ENCODE measurements around the gene PIF1.

The PIF1 gene

GRCh38 chr15:64775551-64776401 lies 49.7 kb downstream of the PIF1 start, which contains the start of gene RBPMS2:
RBPMS2 (minus strand) TSS chr15:64775589; CDS start chr15:64775319, 270 bp downstream.
- DNase-seq (ENCODE audit: low spot score) = no peak

- no peak for DNase-seq (ENCODE audit: low spot score)
Observed at GRCh38 chr15:64774629-64775493, 50.6 kb downstream of the PIF1 start.

- no peak for DNase-seq (ENCODE audit: low spot score)
Observed at GRCh38 chr15:64774037-64774628, 51.3 kb downstream of the PIF1 start.

- DNase-seq (ENCODE audit: low spot score) = no peak
Observed at GRCh38 chr15:64773606-64774005, 51.8 kb downstream of the PIF1 start.

GRCh38 chr15:64772964-64773363 lies 52.5 kb downstream of the PIF1 start:
- DNase-seq (ENCODE audit: low spot score) = no peak

GRCh38 chr15:64772488-64772887 lies 53.0 kb downstream of the PIF1 start:
- no peak for DNase-seq (ENCODE audit: low spot score)

- no peak for DNase-seq (ENCODE audit: low spot score)
Observed at GRCh38 chr15:64770626-64771025, 54.8 kb downstream of the PIF1 start.

- DNase-seq (ENCODE audit: low spot score) = no peak
Observed at GRCh38 chr15:64767203-64767602, 58.2 kb downstream of the PIF1 start.

- DNase-seq (ENCODE audit: low spot score) = no peak
Observed at GRCh38 chr15:64766058-64766457, 59.4 kb downstream of the PIF1 start.

Measured in hematopoietic multipotent progenitor cell treated with erythropoietin and hydrocortisone succinate and interleukin-3 and kit ligand, for 17 days (in vitro differentiated cells).